Measurements from ENCODE around the gene WDR87. TPM values are rescaled to one million over a fixed set of nuclear protein-coding genes. Genes with fewer than 3 reads are reported as not detected.

The WDR87 gene
- polyA plus RNA-seq, 3 donors, result not detected

DNA sequence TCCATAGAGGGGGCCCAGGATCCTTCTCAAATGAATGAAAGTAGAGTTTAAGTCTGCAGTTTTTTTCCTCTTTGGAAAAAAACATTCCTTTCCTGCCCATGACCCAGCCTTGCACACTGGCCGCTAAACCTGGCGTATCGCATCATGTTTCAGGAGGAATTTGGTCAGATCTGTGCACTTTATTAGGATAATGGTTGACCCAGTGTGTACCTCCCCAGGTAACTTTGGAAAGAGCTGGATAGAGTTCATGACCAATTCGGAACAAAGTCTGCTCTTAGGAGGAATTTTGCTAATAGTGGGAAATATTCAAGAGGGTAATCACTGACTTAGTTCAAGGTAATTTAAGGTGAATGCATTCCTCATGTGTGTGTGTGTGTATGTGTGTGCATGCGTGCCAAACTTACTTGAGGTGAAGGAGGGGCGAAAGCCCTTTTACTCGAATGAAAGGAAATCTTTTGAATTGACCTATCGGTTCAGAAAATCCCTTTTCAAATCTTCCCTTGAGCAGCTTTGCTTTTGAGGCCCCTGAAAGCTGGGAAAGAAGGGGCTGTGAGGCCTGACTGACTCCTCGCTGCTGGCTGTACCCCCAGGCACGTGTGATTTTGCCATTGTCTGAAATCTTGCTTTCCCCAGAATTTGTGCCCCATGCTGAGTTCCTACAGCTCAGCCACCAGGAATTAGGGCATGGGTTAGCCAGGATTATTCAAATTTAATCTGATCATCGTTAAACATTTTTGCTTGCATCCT, 47.0 kb upstream of the WDR87 start:
- Histone ChIP-seq H3K9me3 (replicated peaks in 1 of 2; ENCODE audit: control insufficient read depth in 1 of 2, insufficient read depth in 1 of 2, low read length in 2 of 2) (no peaks in the 10 kb centered on the region), H3K27ac (ENCODE audit: low read depth in 1 of 2, low read length in 2 of 2) (no peak overlapping the region), H3K4me3 (replicated peaks in 1 of 3; ENCODE audit: low read depth in 2 of 3, low read length in 3 of 3) (no peak overlapping the region), H4K20me1 (ENCODE audit: insufficient read depth, low read length) (peaks cover 4% of the 10 kb centered on the region), H3K79me2 (ENCODE audit: insufficient read depth, low read length) (peaks cover 4% of the 10 kb centered on the region), H3K9ac (ENCODE audit: insufficient read depth, low read length, poor library complexity, severe bottlenecking) (no peak overlapping the region), H2AFZ (ENCODE audit: insufficient read depth, low read depth, low read length, poor library complexity, severe bottlenecking) (no peak overlapping the region), H3K36me3 (replicated peaks in 1 of 2; ENCODE audit: control insufficient read depth in 1 of 2, insufficient read depth in 2 of 2, low read length in 2 of 2) (no peaks in the 10 kb centered on the region), H3K4me2 (replicated peaks; ENCODE audit: extremely low read depth, low read length, poor library complexity, severe bottlenecking) (no peak overlapping the region), H3K27me3 (ENCODE audit: control insufficient read depth in 2 of 2, insufficient read depth in 2 of 2, low read length in 2 of 2) (no peaks in the 10 kb centered on the region), H3K4me1 (ENCODE audit: control insufficient read depth in 1 of 2, insufficient read depth in 2 of 2, low read length in 2 of 2) (peaks cover 17 to 26% of the 10 kb centered on the region in 2 donors)
- peaks cover 0 to 4% (median 0%) of the 10 kb centered on the region in 7 donors for H3K9me3 Mint-ChIP-seq
- intact Hi-C loops (cut with micrococcal nuclease), result no loop called here
- no peaks in the 10 kb centered on the region for H3K36me3 Mint-ChIP-seq
- DNase-seq, result no peak
- H3K27me3 Mint-ChIP-seq (ENCODE audit: low read depth in 3 of 3), result no peaks in the 10 kb centered on the region
- peaks cover 25% of the 10 kb centered on the region for H3K4me1 Mint-ChIP-seq
- H3K27ac Mint-ChIP-seq, result no peak overlapping the region
- H3K4me3 Mint-ChIP-seq, result no peak overlapping the region
- TF ChIP-seq, protein P1, sequence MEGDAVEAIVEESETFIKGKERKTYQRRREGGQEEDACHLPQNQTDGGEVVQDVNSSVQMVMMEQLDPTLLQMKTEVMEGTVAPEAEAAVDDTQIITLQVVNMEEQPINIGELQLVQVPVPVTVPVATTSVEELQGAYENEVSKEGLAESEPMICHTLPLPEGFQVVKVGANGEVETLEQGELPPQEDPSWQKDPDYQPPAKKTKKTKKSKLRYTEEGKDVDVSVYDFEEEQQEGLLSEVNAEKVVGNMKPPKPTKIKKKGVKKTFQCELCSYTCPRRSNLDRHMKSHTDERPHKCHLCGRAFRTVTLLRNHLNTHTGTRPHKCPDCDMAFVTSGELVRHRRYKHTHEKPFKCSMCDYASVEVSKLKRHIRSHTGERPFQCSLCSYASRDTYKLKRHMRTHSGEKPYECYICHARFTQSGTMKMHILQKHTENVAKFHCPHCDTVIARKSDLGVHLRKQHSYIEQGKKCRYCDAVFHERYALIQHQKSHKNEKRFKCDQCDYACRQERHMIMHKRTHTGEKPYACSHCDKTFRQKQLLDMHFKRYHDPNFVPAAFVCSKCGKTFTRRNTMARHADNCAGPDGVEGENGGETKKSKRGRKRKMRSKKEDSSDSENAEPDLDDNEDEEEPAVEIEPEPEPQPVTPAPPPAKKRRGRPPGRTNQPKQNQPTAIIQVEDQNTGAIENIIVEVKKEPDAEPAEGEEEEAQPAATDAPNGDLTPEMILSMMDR (IDR thresholded peaks at IDR 0.05), result no peak
- WGBS (ENCODE audit: insufficient coverage), result 87% methylated on average over 7 of the region's 11 CpGs

DNA sequence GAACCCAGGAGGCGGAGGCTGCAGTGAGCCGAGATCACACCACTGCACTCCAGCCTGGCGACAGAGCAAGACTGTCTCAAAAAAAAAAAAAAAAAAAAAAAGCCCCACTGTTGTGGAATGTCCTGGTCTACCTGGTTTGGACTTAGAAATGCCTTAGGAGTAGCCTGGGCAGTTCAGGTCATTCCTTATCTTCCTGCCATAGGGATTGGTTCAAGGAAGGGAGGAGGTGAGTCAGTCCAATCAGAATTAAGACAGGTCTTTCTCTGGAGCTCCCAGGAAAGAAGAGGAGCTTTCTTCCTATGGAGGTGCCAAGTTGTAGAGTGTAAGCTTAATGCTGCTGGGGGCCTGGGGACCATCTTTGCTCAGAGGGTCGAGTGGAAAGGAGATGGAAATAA, 45.4 kb upstream of the WDR87 start:
- Mint-ChIP-seq H3K36me3 (no peaks in the 10 kb centered on the region), H3K4me3 (no peak overlapping the region), H3K4me1 (peaks cover 25% of the 10 kb centered on the region), H3K27ac (peak overlapping the region in 2 of 7 donors; percentile 35 to 79), H3K27me3 (ENCODE audit: low read depth in 3 of 3) (no peaks in the 10 kb centered on the region), H3K9me3 (peaks cover 0 to 4% (median 0%) of the 10 kb centered on the region in 7 donors)
- H3K36me3 ChIP-seq (replicated peaks in 1 of 2; ENCODE audit: control insufficient read depth in 1 of 2, insufficient read depth in 2 of 2, low read length in 2 of 2), result no peaks in the 10 kb centered on the region
- intact Hi-C loops (cut with micrococcal nuclease), result no loop called here
- H4K20me1 ChIP-seq (ENCODE audit: insufficient read depth, low read length), result peaks cover 4% of the 10 kb centered on the region
- DNase-seq, result no peak
- no peaks in the 10 kb centered on the region for H3K27me3 ChIP-seq (ENCODE audit: control insufficient read depth in 2 of 2, insufficient read depth in 2 of 2, low read length in 2 of 2)
- H3K27ac ChIP-seq (ENCODE audit: low read depth in 1 of 2, low read length in 2 of 2), result no peak overlapping the region
- TF ChIP-seq, protein P1 (IDR thresholded peaks at IDR 0.05), result no peak
- no peaks in the 10 kb centered on the region for H3K9me3 ChIP-seq (replicated peaks in 1 of 2; ENCODE audit: control insufficient read depth in 1 of 2, insufficient read depth in 1 of 2, low read length in 2 of 2)
- H3K9ac ChIP-seq (ENCODE audit: insufficient read depth, low read length, poor library complexity, severe bottlenecking), result no peak overlapping the region
- no peak overlapping the region for H2AFZ ChIP-seq (ENCODE audit: insufficient read depth, low read depth, low read length, poor library complexity, severe bottlenecking)
- peaks cover 17 to 26% of the 10 kb centered on the region in 2 donors for H3K4me1 ChIP-seq (ENCODE audit: control insufficient read depth in 1 of 2, insufficient read depth in 2 of 2, low read length in 2 of 2)
- no peak overlapping the region for H3K4me3 ChIP-seq (replicated peaks in 1 of 3; ENCODE audit: low read depth in 2 of 3, low read length in 3 of 3)
- no peak overlapping the region for H3K4me2 ChIP-seq (replicated peaks; ENCODE audit: extremely low read depth, low read length, poor library complexity, severe bottlenecking)
- no CpG with 5 or more reads among the region's 4 CpGs for WGBS (ENCODE audit: insufficient coverage)
- peaks cover 4% of the 10 kb centered on the region for H3K79me2 ChIP-seq (ENCODE audit: insufficient read depth, low read length)

Data from CD14-positive monocyte (primary cell).